GM12801 (cell line): Measurements from ENCODE around the gene MYO1A.

ENCODE experiments used
- CTCF ChIP-seq: IDR thresholded peaks from one replicate; pipeline ENCODE4 v1.5.1; 2011; ENCODE audit warnings: control low read depth; ENCODE audit not compliant: insufficient read length; ENCODE audit errors: extremely low read depth

MYO1A gene

GRCh38 chr12:56979628-56980027, 70.3 kb downstream of the MYO1A start:
- no peak for TF ChIP-seq CTCF
